B cell (primary cell): Measurements from ENCODE around the gene CACUL1. TPM values are rescaled to one million over a fixed set of nuclear protein-coding genes. Genes with fewer than 3 reads are reported as not detected.

ENCODE experiments used
- ATAC-seq: fragments of 200-7000 bp; cut with Tn5 transposase; one replicate; pipeline ENCODE4 v1.10.0; 2021; ENCODE audit warnings: low read depth, mild to moderate bottlenecking, moderate number of reproducible peaks, moderate library complexity
- CTCF ChIA-PET: fragments of 350-600 bp; sonication (Branson Sonifier 250); formaldehyde crosslinking; loops from one replicate; lab custom pipeline; 2021; ENCODE audit warnings: antibody characterized with exemption, inconsistent platforms; lab: Charles Lee
- POLR2A ChIA-PET: fragments of 350-600 bp; sonication (Branson Sonifier 250); formaldehyde crosslinking; loops from one replicate; lab custom pipeline; 2021; ENCODE audit warnings: antibody characterized with exemption; lab: Charles Lee
- DNase-seq: peaks from one replicate; pipeline ENCODE4 v3.0.0; 2013
- H2AFZ ChIP-seq: 2 replicates; pipeline ENCODE4 v1.6.1; 2012; ENCODE audit warnings: mild to moderate bottlenecking, low read depth, low read length; ENCODE audit not compliant: insufficient read depth, poor library complexity, severe bottlenecking
- H3K27ac ChIP-seq, 2 donors: 1 replicate in 1 of 2; 2 replicates in 1 of 2; pipeline ENCODE4 v1.5.1; 2012 to 2013; ENCODE audit warnings: low read length in 2 of 2, mild to moderate bottlenecking in 2 of 2, moderate library complexity in 1 of 2
- H3K27me3 ChIP-seq, 4 experiments: fragments of 200-600 bp in 1 of 4; sonication (generic) in 1 of 4; replicated peaks in 1 of 4; 1 replicate in 2 of 4; 2 replicates in 2 of 4; pipeline versions ENCODE4 v1.6.1 to v1.7.0; 2013 to 2016; ENCODE audit warnings: low read length in 3 of 4, mild to moderate bottlenecking in 2 of 4, mixed read lengths in 1 of 4, moderate library complexity in 1 of 4; ENCODE audit not compliant: insufficient read depth in 4 of 4, control insufficient read depth in 3 of 4; ENCODE audit errors: control extremely low read depth in 1 of 4
- H3K36me3 ChIP-seq, 2 experiments: replicated peaks in 1 of 2; 1 replicate in 1 of 2; 2 replicates in 1 of 2; pipeline versions ENCODE4 v1.6.1 to v1.7.1; 2013; ENCODE audit warnings: low read length in 1 of 2; ENCODE audit not compliant: insufficient read depth in 2 of 2, control insufficient read depth in 1 of 2; ENCODE audit errors: control extremely low read depth in 1 of 2, extremely low read depth in 1 of 2
- H3K4me1 ChIP-seq, 2 donors: fragments of 200-600 bp in 1 of 2; sonication (generic) in 1 of 2; 1 replicate in 1 of 2; 2 replicates in 1 of 2; pipeline versions ENCODE4 v1.5.1 to v1.6.1; 2013 to 2017; ENCODE audit warnings: low read length in 2 of 2; ENCODE audit not compliant: control insufficient read depth in 2 of 2, insufficient read depth in 2 of 2
- H3K4me2 ChIP-seq: replicated peaks from 2 replicates; pipeline ENCODE3; 2012; ENCODE audit warnings: mild to moderate bottlenecking, low read depth, low read length; ENCODE audit not compliant: poor library complexity, severe bottlenecking
- H3K4me3 ChIP-seq, 5 experiments: fragments of 200-600 bp in 1 of 5; sonication (generic) in 1 of 5; 1 replicate in 3 of 5; 2 replicates in 2 of 5; pipeline versions ENCODE4 v1.5.1 to v1.7.0; 2011 to 2016; ENCODE audit warnings: low read length in 4 of 5, mild to moderate bottlenecking in 4 of 5, low read depth in 2 of 5, control low read depth in 1 of 5, moderate library complexity in 1 of 5; ENCODE audit not compliant: insufficient read depth in 1 of 5; ENCODE audit errors: control extremely low read depth in 1 of 5, extremely low read depth in 1 of 5
- H3K79me2 ChIP-seq: fragments of 200-600 bp; sonication (generic); one replicate; pipeline ENCODE4 v1.6.0; 2016; ENCODE audit warnings: low read length; ENCODE audit not compliant: control insufficient read depth, insufficient read depth
- H3K9ac ChIP-seq: fragments of 200-600 bp; sonication (generic); 2 replicates; pipeline ENCODE4 v1.6.1; 2017; ENCODE audit warnings: mild to moderate bottlenecking, low read length, moderate library complexity
- H3K9me3 ChIP-seq, 3 donors: one replicate each; pipeline versions ENCODE4 v1.6.1 to v1.7.1; 2013; ENCODE audit warnings: low read length in 2 of 3; ENCODE audit not compliant: control insufficient read depth in 2 of 3, insufficient read depth in 1 of 3; ENCODE audit errors: control extremely low read depth in 1 of 3
- H4K20me1 ChIP-seq: 2 replicates; pipeline ENCODE4 v1.6.0; 2012; ENCODE audit warnings: mild to moderate bottlenecking, low read length; ENCODE audit not compliant: insufficient read depth, control insufficient read depth, poor library complexity, severe bottlenecking
- H3K27ac Mint-ChIP-seq: one replicate; pipeline ENCODE4 v1.8.0; 2021; ENCODE audit warnings: mixed read lengths
- H3K27me3 Mint-ChIP-seq: one replicate; pipeline ENCODE4 v1.8.0; 2021; ENCODE audit warnings: mixed read lengths
- H3K4me1 Mint-ChIP-seq: one replicate; pipeline ENCODE4 v1.8.0; 2021; ENCODE audit warnings: mixed read lengths
- H3K4me3 Mint-ChIP-seq: one replicate; pipeline ENCODE4 v1.8.0; 2021; ENCODE audit warnings: mixed read lengths
- H3K9me3 Mint-ChIP-seq: one replicate; pipeline ENCODE4 v1.8.0; 2022; ENCODE audit warnings: mixed read lengths; ENCODE audit not compliant: insufficient read depth
- CTCF ChIP-seq: fragments of 200-600 bp; IDR thresholded peaks from one replicate; pipeline ENCODE4 v1.8.0; 2022; ENCODE audit warnings: antibody characterized with exemption, mild to moderate bottlenecking
- EZH2 ChIP-seq: IDR thresholded peaks from 2 replicates; pipeline ENCODE4 v1.6.1; 2012; ENCODE audit warnings: borderline replicate concordance, low read depth, mild to moderate bottlenecking, moderate library complexity, low read length; ENCODE audit not compliant: insufficient read depth, poor library complexity, severe bottlenecking
- WGBS: methylation state at CpG from one replicate; pipeline ENCODE4 v1.1.5; 2013; ENCODE audit warnings: missing lambda C conversion rate; ENCODE audit not compliant: insufficient coverage; 5-methylcytosine and 5-hydroxymethylcytosine counted together
- intact Hi-C: fragments of 100-400 bp; cut with micrococcal nuclease; formaldehyde crosslinking; loops from one replicate; pipeline ENCODE4 v1.10.0; 2022
- polyA plus RNA-seq: library from polyadenylated mRNA; depleted of rRNA; stranded (reverse); fragments of >200 nt; gene quantifications from 2 replicates; pipeline ENCODE4 v1.2.3, GENCODE V29; 2012
- total RNA-seq, 2 donors: library from RNA; stranded (reverse); fragments of 120-200 nt in 1 of 2; gene quantifications; 1 replicate in 1 of 2; 2 replicates in 1 of 2; pipeline versions ENCODE4 v1.2.3 to v1.2.4, GENCODE V29; 2013 to 2022

The CACUL1 gene
- total and polyA plus RNA-seq, 2 donors (not counting 1 experiment from before 2014, with no cell fraction given): 7.4 to 39.5 TPM

GRCh38 chr10:118754229-118754555 is 578 bp downstream of the CACUL1 start:
- H3K27me3 ChIP-seq: no peaks in the 10 kb centered on the region
- peaks cover 17% of the 10 kb centered on the region for H4K20me1 ChIP-seq
- H3K4me2 ChIP-seq: peak overlapping the region; percentile 77
- peak overlapping the region; percentile 95 for H2AFZ ChIP-seq
- no peaks in the 10 kb centered on the region for H3K27me3 Mint-ChIP-seq
- H3K4me1 Mint-ChIP-seq: peaks cover 49% of the 10 kb centered on the region
- DNase-seq: no peak
- no peak for ATAC-seq
- H3K9me3 ChIP-seq: no peaks in the 10 kb centered on the region
- H3K4me3 ChIP-seq: peak overlapping the region; percentile 80 to 98 (median 93)
- H3K79me2 ChIP-seq: peaks cover 53% of the 10 kb centered on the region
- peak overlapping the region; percentile 96 for H3K4me3 Mint-ChIP-seq
- peak overlapping the region; percentile 81 to 93 for H3K27ac ChIP-seq
- TF ChIP-seq EZH2: no peak
- no peak for TF ChIP-seq CTCF
- peak overlapping the region; percentile 84 for H3K27ac Mint-ChIP-seq
- intact Hi-C loops: loop anchor here (1.0 to 10.0 kb wide), 5 partner anchors 25 to 1379 kb away; partner anchors contain the start of genes EIF3A, PDZD8, SEC23IP and SFXN4
- 2% methylated on average over 19 of the region's 22 CpGs for WGBS
- peak overlapping the region; percentile 98 for H3K9ac ChIP-seq
- H3K36me3 ChIP-seq: no peaks in the 10 kb centered on the region
- ChIA-PET POLR2A (interaction anchor here (0.6 to 1.3 kb wide), 2 partner anchors 24 to 458 kb away, joined by 3 to 11 read pairs; no protein-coding TSS in a partner anchor), CTCF (interaction anchor here (1.4 to 2.0 kb wide), 4 partner anchors 18 to 35 kb away, joined by 4 to 13 read pairs (median 7); no protein-coding TSS in a partner anchor)
- H3K4me1 ChIP-seq: peaks cover 25 to 26% of the 10 kb centered on the region in 2 donors
- H3K9me3 Mint-ChIP-seq: no peaks in the 10 kb centered on the region
